VCaP (cell line): ENCODE measurements around the gene LCN12.

Source experiments
- H3K27ac ChIP-seq: fragments of 450-650 bp; 2 replicates; pipeline ENCODE4 v1.5.1; 2017
- CTCF ChIP-seq: fragments of 450-650 bp; conservative IDR thresholded peaks from 2 replicates; pipeline ENCODE4 v1.5.1; 2017; ENCODE audit warnings: mild to moderate bottlenecking, moderate library complexity

The LCN12 gene

GRCh38 chr9:136958473-136958872 lies 6.4 kb downstream of the LCN12 start:
- TF ChIP-seq CTCF, result no peak
- no peak overlapping the region for H3K27ac ChIP-seq

- TF ChIP-seq CTCF, result no peak
- no peak overlapping the region for H3K27ac ChIP-seq
These were observed 7.1 kb downstream of the LCN12 start for GRCh38 chr9:136958898-136959850.

- no peak overlapping the region for H3K27ac ChIP-seq
- no peak for TF ChIP-seq CTCF
These were observed 8.3 kb downstream of the LCN12 start for GRCh38 chr9:136960212-136960937.

GRCh38 chr9:136960938-136961275 lies 8.8 kb downstream of the LCN12 start:
- H3K27ac ChIP-seq, result no peak overlapping the region
- TF ChIP-seq CTCF, result no peak

- no peak overlapping the region for H3K27ac ChIP-seq
- TF ChIP-seq CTCF, result no peak
These were observed 9.4 kb downstream of the LCN12 start for GRCh38 chr9:136961279-136962065.

- H3K27ac ChIP-seq, result no peak overlapping the region
- TF ChIP-seq CTCF, result no peak
These were observed 10.1 kb downstream of the LCN12 start for GRCh38 chr9:136962163-136962562.
